HPDE6-E6E7 (cell line): ENCODE data around the gene SDHAF4.
"Not testable (repeated sequence)": the region's sequence is repeated elsewhere in the genome, so short reads cannot be mapped to it uniquely, and the experiment has no call there.

ENCODE experiments used
- DNase-seq: peaks from one replicate; pipeline ENCODE4 v3.0.0; 2011; ENCODE audit warnings: missing footprints; ENCODE audit errors: extremely low spot score

The SDHAF4 gene

GRCh38 chr6:70566751-70567382 is at the start of gene SDHAF4:
Gene SDHAF4, plus strand, starts transcription at chr6:70566930. Its CDS starts 11 bp downstream, at chr6:70566941.
- DNase-seq, result peak; percentile 96

DNA sequence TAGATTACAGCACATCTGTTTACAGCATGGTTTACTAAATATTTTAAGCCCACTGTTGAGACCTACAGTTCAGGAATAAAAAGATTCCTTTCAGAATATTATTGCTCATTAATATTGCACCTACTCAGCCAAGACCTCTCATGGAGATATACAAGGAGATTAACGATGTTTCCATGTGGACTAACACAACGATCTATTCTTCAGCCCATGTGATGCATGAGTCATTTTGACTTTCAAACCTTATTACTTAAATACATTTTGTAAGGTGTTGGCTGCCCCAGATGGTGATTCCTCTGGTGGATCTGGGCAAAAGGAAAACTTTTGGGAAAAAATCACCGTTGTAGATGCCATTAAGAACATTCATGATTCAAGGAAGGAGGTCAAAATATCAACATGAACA is 48.0 kb upstream of the SDHAF4 start:
- DNase-seq, result no peak

DNA sequence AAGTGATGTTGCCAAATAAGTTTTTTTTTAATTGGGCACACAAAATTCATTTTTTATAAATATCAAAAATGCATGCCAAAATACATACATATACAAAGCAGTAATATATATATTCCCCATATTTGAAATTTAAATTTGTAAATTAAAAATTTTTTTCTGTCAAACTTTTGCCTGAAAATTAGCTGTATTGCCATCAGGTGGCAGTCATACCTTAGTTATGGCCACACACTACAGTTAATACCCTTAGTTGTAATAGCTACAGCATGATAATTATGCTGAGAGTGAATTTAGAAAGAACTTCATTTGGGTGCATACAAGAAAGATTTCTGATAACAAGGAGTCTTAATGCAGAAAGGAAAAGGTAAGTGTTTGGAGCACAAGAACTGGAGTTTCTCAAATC is 46.2 kb upstream of the SDHAF4 start:
- DNase-seq, result no peak

DNA sequence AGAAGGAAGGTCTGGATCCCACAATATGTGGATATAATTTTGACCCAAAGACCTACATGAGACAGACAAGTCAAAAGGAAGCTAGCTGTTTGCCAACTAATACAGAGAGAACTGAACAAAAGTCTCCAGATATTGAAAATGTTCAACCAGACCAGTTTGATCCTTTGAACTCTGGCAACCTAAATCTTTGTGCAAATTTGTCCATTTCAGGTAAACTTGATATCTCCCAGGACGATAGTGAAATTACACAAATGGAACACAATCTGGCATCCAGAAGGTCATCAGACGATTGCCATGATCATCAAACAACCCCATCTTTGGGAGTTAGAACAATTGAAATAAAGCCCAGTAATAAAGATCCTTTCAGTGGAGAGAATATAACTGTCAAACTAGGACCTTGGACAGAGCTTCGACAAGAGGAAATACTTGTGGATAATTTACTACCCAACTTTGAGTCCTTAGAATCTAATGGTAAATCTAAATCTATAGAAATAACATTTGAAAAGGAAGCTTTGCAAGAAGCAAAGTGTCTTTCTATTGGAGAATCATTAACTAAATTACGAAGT is 41.9 kb upstream of the SDHAF4 start:
- no peak for DNase-seq

GRCh38 chr6:70527071-70527737 is 39.5 kb upstream of the SDHAF4 start:
- DNase-seq, result no peak

GRCh38 chr6:70530023-70530422 is 36.7 kb upstream of the SDHAF4 start:
- DNase-seq, result no peak

DNA sequence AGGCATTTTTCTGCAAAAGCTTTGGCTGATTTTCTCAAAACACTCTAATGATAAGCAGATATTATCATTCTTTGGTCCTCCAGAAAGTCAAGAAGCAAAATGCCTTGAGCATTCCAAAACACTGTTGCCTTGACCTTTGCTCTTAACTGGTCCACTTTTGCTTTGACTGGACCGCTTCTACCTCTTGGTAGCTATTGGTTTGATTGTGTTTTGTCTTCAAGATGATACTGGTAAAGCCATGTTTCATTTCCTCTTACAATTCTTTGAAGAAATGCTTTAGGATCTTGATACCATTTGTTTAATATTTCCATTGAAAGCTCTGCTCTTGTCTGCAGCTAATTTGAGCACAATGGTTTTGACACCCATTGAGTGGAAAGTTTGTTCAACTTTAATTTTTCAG is 35.6 kb upstream of the SDHAF4 start:
- DNase-seq, result no peak

DNA sequence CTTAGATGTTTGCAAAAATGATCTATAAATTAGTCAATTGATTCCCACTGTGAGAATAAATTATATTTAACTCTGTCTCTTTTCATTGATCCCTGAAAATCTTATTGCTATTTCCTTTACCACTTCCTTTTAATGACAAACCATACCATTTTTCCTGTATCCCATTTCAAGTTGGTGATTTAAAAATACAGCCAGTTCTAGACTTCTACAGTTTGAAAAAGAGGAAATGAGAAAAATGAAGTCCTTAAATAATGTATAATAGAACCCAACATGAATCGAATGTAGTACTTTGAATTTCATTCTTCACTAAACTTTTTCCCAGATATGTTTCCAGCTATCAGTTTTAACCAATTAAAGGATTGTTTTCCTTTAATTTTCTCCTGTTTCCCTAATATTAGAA is 29.5 kb upstream of the SDHAF4 start:
- DNase-seq, result no peak

- DNase-seq, result no peak
These were observed 28.4 kb upstream of the SDHAF4 start for GRCh38 chr6:70538376-70538775.

DNA sequence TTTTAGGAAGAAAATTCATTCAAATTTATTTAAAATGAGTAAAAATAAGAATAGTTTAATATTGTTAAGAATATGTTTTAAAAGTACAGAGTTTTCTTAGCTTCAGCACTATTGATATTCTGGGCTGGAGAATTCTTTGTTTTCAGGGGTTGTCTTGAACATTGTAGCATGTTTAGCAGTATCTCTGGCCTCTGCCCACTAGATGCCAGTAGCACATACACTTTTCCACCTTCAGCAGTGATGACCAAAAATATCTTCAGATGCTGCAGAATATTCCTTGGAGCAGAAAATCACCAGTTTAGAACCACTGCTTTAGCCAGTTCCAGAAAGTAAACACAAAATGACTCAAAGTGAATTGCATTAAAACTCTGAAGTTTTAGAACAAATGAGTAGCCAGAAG is 19.4 kb upstream of the SDHAF4 start:
- DNase-seq, result no peak

GRCh38 chr6:70547905-70548304 is 18.8 kb upstream of the SDHAF4 start:
- DNase-seq, result no peak

GRCh38 chr6:70549327-70549726 is 17.4 kb upstream of the SDHAF4 start:
- DNase-seq, result no peak

DNA sequence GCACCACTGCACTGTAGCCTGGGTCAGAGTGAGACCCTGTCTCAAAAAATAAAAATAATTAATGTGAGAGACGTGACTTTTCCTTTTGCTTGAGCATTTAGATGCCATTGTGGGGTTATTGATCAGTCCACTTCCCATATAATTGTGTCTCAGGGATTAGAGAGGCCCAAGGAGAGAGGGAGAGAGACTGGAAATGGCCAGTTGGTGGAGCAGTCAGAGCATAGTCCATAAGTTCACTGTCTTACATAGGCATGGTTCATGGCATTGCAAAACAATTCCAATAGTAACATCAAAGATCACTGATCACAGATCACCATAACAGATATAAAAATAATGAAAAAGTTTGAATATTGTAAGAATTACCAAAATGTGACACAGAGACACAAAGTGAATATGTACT is 15.2 kb upstream of the SDHAF4 start:
- DNase-seq, result no peak

- DNase-seq, result not testable (repeated sequence)
These were observed 14.3 kb upstream of the SDHAF4 start for GRCh38 chr6:70552286-70552940.

DNA sequence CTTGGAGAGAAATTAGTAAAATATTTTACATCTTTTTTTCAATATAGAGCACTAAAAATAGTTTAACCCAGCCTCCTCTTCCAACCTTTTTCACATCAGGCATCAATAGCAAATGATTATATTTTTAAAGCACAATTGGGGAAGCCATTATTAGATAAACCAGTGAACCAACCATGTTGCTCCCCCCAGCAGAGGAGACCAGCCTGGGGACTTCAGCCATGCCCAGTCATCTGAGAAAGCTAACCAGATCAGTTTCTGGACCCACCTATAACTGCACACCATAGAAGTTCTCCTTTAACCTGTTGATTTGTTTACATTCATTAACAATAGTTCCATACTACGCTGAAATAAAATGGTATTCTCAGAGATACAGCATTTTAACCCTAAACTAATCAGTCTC is 13.8 kb upstream of the SDHAF4 start:
- no peak for DNase-seq

DNA sequence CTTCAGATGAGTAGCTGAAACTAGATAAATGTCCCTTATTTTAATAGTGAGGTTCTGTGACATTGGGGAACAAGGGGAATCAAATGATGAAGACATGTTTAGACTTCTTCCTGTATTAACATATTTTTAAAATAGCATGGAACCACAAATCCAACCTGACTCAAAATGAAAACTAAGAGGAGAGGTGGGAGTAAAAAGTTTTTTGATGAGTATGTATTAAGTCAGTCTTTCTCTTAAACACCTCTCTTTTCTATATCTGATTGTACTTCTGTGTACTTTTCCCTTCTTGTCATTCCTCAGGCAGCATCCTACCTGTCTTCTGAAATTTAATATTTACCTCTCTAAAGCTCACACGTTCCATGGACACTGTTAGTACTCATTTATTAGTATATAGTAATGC is 8.7 kb upstream of the SDHAF4 start:
- no peak for DNase-seq

- DNase-seq, result not testable (repeated sequence)
These were observed 4.3 kb upstream of the SDHAF4 start for GRCh38 chr6:70562401-70562800.

DNA sequence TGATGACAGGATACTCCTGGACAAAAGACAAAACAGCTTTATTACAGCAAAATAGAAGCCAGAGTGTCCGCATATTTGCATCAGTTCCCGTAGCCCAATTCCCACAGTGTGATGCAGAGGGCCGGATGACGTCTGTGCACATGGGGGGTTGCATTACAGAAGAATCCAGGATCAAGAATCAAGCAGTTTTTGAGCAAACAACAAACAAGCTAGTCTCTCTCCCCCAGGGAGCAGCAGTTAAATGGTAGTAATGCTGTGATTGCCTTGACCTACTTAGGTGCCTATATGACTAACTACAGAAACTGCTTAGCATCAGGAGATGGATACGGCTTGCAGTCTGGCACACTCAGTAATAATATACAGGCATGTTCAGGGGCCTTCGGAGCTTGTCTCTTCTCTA is 3.2 kb upstream of the SDHAF4 start:
- no peak for DNase-seq

GRCh38 chr6:70574643-70575042 is 7.9 kb downstream of the SDHAF4 start:
- DNase-seq, result no peak

- no peak for DNase-seq
These were observed 9.3 kb downstream of the SDHAF4 start for GRCh38 chr6:70575899-70576495.

DNA sequence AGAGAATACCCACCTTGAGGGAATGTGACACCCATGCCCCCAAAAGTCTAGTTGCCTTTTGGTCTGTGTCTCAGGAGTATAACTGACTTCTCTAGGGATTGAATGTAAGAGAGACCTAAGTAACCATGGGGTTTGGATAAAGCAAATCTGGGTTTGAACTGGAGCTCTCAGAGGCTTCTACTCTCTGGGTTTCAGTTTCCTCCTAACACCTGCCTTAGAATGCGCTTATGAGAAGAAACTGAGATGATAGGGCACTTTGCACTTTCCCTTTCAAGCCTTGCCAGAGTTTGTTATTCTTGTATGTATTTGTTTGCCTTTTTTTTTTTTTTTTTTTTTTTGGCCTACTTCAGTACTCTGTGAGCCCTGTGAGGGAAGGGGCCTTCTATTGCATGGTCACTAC is 19.4 kb downstream of the SDHAF4 start:
- no peak for DNase-seq

GRCh38 chr6:70590400-70590799 is 23.7 kb downstream of the SDHAF4 start:
- DNase-seq, result no peak
